HG02763 (cell line): ENCODE measurements around the gene KLHL18.
"Not testable (repeated sequence)": the region's sequence is repeated elsewhere in the genome, so short reads cannot be mapped to it uniquely, and the experiment has no call there.

Source experiments
- ATAC-seq: cut with Tn5 transposase; IDR thresholded peaks from one replicate; pipeline ENCODE4 v1.9.1; 2021; ENCODE audit warnings: mild to moderate bottlenecking, moderate library complexity; ENCODE audit not compliant: unreplicated experiment

KLHL18 gene

DNA sequence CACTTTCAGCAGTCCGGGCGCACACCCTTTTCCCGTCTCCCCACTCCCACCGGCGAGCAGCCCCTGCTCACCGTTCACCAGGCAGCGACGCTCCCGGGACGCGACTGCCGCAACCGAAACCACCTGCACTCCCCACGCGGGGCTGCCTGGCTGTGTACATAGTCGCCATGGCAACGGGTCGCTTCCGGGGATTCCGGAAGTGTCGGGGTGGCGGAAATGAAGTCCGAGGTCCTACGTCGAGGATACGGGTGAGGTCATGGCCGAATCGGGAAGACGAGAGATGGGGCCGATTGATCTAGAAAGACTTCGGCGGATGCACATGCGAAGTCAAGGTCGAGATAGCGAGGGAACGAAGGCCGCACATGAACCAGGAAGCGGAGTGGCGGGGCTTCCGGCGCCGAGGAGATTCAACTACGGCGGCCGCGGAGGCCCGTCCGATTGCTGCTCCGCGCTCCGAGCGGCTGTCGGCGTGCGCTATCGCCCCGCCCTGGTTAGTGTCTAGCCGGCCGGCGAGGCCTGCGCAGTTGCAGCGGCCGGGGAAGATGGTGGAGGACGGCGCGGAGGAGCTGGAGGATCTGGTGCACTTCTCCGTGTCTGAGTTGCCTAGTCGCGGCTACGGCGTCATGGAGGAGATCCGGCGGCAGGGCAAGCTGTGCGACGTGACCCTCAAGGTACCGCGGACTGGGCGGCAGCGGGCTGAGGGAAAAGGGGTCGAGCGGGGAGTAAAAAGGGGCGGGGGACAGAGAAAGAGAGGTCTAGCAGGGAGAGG is at the start of gene KLHL18, which contains the start of gene KIF9:
KLHL18 (plus strand) TSS at position 521 of the 769 bp plus-strand sequence; CDS start at position 543, 22 bp downstream.
KIF9 (minus strand) TSS at position 376 of the 769 bp plus-strand sequence. CDS start 5,425 bp downstream, outside the sequence.
- peak; percentile 90 for ATAC-seq

DNA sequence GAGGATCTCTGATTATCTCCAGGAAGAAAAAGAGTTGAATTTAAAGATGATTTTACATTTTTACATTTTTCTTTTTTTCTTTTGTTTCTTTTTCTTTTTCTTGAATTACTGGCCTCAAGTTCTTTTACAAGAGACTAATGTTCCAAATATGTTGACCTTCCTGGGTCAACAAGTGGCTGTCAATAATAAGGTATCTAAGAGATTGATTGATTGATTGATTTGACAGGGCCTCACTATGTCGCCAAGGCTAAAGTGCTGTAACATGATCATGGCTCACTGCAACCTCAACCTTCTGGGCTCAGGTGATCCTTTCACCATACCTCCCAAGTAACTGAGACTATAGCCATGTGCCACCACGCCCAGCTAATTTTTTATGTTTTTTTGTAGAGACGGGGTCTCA is 44.7 kb upstream of the KLHL18 start:
- ATAC-seq, result no peak

- no peak for ATAC-seq
Observed at GRCh38 chr3:47239929-47240328, 42.8 kb upstream of the KLHL18 start.

DNA sequence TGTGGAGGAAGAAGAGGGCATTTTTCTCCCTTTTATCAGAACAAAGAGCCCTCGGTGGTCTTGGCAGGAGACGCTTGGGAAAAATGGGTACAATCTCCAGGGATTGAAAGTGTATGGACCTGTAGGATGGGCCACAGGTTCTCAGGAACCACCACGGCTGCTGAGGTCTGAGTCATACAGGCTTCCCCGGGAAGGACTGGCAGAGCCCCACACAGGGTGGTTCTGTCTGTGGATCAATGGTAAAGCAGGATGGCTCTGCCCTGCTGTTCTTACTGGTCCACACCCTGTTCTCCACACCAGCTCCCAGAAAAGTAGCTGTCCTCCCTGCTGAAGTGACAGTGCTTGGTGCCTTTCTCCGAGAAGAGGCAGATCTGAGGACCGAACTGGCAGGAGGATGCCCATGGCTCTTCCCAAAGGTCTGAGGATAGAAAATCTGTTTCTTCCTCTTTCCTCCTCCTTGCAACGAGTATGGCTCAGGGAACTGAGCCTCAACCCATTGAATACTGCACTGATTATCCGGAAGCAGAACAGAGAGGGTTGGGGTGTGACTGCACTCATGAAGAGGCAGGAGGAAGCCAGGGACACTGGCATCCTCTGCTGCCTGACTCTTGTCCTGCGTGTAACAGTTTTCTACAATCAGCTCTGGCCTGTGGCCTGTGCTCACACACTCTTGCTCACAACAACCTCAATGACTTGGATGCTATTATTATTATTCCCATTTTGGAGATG is 39.2 kb upstream of the KLHL18 start:
- no peak for ATAC-seq

- no peak for ATAC-seq
Observed at GRCh38 chr3:47244531-47245100, 38.1 kb upstream of the KLHL18 start.

GRCh38 chr3:47245271-47245670 is 37.5 kb upstream of the KLHL18 start:
- ATAC-seq, result no peak

DNA sequence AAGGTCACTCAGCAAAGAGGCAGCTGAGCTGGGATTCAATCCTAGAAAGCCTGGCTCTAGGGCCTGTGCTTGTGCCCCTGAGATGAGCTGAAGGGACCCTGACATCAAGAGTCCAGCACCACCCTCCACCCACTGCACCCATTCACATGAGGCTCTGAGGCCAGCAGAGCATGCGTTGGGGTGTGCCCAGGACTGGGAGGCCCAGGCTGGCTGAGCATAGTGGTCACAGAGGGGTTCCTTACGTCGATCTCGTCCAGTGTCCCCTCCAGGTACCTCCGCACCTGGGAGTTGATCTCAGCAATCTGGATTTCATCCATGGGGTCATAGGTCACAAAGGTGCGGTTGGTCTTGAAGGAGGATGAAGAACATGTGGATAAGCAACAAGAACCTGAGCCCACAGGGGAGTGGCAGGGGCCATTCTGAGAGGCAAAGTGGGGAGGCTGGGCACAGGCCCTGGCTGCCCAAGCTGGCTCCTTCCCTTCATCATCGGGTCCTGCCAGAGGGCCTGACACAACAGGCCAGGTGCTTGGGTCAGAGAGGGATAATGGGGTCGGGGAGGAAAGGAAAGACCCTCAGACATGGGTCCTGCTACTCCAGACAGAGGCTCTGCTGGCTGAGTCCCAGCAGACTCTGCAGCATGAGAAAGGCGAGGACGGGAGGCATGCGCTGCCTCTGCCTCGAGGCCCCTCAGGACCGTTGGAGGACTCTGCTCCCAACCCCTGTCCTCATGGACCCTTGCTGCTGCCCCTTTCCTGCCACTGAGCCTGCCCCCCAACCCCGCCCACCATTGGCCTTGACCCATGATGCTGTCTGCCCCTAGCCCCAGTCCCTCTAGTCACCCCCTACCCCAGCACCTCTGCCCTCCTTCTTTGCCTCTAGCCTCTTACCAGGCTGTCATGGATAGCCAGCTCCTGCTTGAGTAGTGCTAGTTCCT is 35.3 kb upstream of the KLHL18 start:
- no peak for ATAC-seq

DNA sequence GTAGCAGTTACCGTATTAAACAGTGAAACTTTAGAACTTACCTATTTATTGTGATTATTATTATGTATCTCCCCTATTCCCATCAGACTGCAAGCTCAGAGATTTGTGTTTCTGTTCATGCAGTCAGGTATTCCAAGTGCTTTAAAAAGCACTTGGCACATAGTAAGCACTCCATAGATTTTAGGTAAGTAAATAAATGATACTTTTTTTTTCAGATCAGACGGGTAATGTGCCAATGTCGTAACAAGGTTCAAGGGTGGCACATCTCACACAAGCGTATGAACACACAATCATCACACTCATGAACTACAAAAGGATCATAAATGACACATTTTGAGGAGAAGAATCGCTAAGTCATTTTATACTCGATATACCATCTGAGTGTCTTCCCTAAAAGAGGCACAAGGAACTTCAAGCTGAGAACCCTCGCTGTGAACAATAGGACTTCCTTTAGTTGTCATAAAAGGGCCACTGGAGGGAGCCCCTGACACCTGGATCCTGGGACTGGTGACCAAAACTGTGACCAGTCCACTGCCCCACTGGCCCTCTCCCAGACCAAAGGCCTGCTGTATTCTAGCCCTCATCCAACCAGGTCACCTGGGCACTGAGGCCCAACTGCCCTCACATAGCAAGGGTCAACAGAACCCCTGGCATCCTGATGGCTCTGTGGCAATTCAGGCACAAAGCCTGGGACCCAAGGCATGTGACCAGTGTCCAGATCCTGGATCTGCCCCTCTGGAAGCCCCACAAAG is 32.3 kb upstream of the KLHL18 start:
- ATAC-seq, result no peak

DNA sequence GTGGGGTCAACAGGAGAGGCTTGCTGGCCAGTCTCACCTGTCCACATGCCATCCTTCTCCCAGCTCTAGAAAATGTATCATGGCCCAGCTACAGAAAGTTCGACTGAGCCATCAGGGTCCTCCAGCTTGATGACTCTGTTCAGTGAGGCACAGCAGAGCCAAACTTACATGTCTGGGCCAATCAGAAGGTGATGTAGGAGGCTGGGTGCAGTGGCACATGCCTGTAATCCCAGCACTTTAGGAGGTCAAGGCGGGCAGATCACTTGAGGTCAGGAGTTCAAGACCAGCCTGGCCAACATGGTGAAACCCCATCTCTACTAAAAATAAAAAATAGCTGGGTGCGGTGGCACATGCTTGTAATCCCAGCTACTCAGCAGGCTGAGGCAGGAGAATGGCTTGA is 31.7 kb upstream of the KLHL18 start:
- ATAC-seq, result not testable (repeated sequence)

GRCh38 chr3:47251689-47252088 is 31.1 kb upstream of the KLHL18 start:
- no peak for ATAC-seq

DNA sequence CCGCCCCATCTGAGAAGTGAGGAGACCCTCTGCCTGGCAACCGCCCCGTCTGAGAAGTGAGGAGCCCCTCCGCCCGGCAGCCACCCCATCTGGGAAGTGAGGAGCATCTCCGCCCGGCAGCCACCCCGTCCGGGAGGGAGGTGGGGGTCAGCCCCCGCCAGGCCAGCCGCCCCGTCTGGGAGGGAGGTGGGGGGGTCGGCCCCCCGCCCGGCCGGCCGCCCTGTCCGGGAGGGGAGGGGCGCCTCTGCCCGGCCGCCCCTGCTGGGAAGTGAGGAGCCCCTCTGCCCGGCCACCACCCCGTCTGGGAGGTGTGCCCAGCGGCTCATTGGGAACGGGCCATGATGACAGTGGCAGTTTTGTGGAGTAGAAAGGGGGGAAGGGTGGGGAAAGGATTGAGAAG is 26.4 kb upstream of the KLHL18 start:
- not testable (repeated sequence) for ATAC-seq

DNA sequence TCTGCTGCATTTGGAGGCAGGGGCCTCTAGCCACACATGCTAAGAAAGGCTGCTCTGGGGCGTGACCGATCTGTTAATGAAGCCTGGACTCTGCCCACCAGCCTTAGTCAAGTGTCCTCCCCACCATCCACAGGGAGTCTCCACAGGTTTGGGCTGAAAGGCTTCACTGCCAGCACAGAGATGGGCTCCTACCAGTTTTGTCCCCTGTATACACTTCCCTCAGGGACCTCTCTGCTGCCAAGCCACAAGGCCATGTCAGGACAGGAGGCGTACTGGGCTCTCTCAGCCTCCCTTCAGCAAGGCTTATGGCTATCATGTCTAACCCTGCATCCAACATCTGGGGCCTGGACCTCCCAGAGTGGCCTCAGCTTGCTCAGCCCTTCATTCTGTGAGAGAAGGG is 23.6 kb upstream of the KLHL18 start:
- ATAC-seq, result no peak

- no peak for ATAC-seq
Observed at GRCh38 chr3:47260605-47261004, 22.1 kb upstream of the KLHL18 start.

DNA sequence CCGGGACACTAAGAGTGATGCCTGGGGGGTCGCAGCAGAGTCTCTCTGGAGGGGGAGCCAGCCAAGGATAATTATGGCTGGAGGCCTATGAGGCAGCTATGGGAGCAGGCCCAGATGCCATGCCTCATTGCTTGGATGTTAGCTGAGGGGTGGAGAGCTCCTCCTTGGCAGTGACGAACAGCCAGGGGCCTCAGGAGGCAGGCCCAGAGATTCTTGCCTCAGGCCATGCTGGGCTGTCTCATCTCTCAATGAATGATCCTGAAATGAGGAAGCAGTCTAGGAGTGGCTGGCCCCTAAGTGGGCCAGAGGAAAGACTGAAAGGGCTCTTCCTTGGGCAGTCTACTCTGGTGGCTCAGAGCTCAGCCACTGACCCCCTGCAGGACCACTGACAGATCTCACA is 21.4 kb upstream of the KLHL18 start:
- no peak for ATAC-seq

GRCh38 chr3:47265008-47265407 is 17.7 kb upstream of the KLHL18 start:
- no peak for ATAC-seq

DNA sequence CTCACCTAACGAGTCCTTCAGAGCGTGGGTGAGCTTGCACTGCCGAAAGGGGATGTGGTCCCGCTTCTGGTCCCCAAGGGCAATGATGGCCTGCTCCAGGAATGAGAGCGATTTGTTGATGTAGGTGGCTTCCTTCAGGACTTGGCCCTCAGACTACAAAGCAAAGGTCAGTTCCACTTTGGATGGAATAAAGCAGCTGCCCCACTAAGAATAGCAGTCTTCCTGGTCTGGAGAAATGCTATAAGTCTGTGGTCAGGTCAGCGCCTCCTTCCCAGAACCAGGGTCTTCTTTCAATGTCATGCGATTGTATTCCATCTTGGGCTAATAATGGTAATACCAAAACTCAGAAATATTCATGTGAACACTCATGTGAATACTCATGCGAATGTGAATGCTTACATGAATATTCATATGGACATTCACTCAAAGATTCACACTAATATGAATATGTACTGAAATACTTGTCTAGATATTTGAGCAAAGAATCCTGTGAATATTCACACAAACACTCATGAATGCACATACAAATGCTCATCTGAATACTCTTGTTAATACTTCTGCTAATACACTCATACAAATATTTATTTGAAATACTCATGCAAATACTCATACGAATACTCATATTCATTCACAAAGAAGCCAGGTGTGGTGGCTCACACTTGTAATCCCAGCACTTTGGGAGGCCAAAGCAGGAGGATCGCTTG is 16.9 kb upstream of the KLHL18 start:
- no peak for ATAC-seq

DNA sequence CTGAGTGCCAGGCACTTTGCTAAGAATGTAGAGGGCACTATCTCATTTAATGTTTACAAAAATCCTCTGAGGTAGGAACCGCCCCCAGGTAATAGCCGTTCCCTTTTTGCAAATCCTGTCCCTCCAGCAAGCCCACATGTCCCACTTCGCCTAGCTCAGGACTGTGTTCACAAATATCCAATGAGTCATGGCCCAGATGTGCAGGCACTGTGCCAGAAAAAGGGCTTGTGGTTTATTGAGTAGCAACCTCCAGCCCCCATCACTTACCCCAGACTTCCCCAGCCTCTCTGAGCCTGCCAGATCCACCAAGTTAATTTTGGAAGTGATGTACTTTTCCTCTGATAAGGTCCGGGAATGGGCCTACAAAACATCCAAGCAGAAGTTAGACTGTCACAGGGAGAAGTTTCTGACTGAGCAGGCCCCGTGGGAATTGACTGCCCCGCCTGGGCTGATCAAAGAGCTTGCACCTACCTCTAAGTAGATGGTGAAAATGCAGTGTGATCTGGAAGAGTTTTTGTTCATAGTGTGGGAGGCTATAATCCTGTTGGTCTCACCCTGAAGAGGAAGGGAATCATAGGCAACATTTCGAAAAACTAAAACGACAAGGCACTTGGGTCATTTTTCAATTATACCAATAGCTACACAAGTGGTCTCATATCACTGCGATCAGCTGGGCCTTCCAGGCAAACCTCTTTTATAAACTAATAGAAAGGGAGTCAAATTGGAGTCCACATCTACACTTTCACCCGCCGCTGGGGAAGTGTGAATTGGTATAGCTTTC is 15.8 kb upstream of the KLHL18 start:
- ATAC-seq, result peak; percentile 64

DNA sequence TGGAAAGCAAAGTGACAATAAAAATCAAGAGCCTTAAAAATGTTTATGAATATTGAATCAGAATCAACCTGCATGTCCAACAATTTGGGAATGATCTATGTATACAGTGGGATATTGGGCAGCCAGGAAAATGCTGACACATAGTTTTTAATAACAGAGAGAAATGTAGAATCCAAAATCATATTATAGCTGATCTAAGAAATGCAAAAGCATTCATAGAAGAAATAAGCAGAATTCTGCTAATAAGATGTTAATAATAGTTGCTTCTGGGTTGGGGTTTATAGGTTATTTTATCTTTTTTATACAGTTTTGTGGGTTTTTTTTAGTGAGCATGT is 15.3 kb upstream of the KLHL18 start:
- ATAC-seq, result no peak

GRCh38 chr3:47270526-47270925 is 12.2 kb upstream of the KLHL18 start:
- ATAC-seq, result no peak
